KMS-11 (cell line): Measurements from ENCODE around the gene NFYA.
"Not testable (repeated sequence)": the region's sequence is repeated elsewhere in the genome, so short reads cannot be mapped to it uniquely, and the experiment has no call there.

Source experiments
- H2AFZ ChIP-seq: fragments of 200-600 bp; sonication (generic); 2 replicates; pipeline ENCODE4 v1.6.1; 2016; ENCODE audit warnings: antibody characterized with exemption, mixed run types, low read depth
- H3K27ac ChIP-seq: fragments of 200-600 bp; sonication (generic); 2 replicates; pipeline ENCODE4 v1.6.1; 2016; ENCODE audit warnings: mild to moderate bottlenecking, mixed run types
- H3K27me3 ChIP-seq: fragments of 200-600 bp; sonication (generic); 2 replicates; pipeline ENCODE4 v1.6.1; 2017; ENCODE audit warnings: mild to moderate bottlenecking, low read depth, mixed run types, moderate library complexity; ENCODE audit not compliant: insufficient read depth
- H3K36me3 ChIP-seq: fragments of 200-600 bp; sonication (generic); 2 replicates; pipeline ENCODE4 v1.6.1; 2017; ENCODE audit warnings: mild to moderate bottlenecking, mixed run types; ENCODE audit not compliant: insufficient read depth
- H3K4me1 ChIP-seq: fragments of 200-600 bp; sonication (generic); 2 replicates; pipeline ENCODE4 v1.6.1; 2016; ENCODE audit warnings: mild to moderate bottlenecking, low read depth, mixed run types; ENCODE audit not compliant: poor library complexity, severe bottlenecking
- H3K4me2 ChIP-seq: fragments of 200-600 bp; sonication (generic); 2 replicates; pipeline ENCODE4 v1.7.0; 2016; ENCODE audit warnings: mild to moderate bottlenecking, mixed run types
- H3K4me3 ChIP-seq: fragments of 200-600 bp; sonication (generic); IDR thresholded peaks from 2 replicates; pipeline ENCODE4 v1.6.1; 2017; ENCODE audit warnings: low read depth, low read length, mixed read lengths; ENCODE audit not compliant: insufficient read depth
- H3K79me2 ChIP-seq: fragments of 200-600 bp; sonication (generic); 2 replicates; pipeline ENCODE4 v1.6.1; 2016; ENCODE audit warnings: low read depth, mixed run types; ENCODE audit not compliant: insufficient read depth
- H3K9ac ChIP-seq: fragments of 200-600 bp; sonication (generic); 2 replicates; pipeline ENCODE4 v1.6.1; 2016; ENCODE audit warnings: mild to moderate bottlenecking, mixed run types
- H4K20me1 ChIP-seq: fragments of 200-600 bp; sonication (generic); 2 replicates; pipeline ENCODE4 v1.6.1; 2016; ENCODE audit warnings: mild to moderate bottlenecking, mixed run types; ENCODE audit not compliant: insufficient read depth
- CTCF ChIP-seq: fragments of 200-600 bp; sonication (generic); conservative IDR thresholded peaks from 2 replicates; pipeline ENCODE4 v1.6.1; 2017; ENCODE audit warnings: low read depth, mild to moderate bottlenecking, antibody characterized with exemption, low read length, moderate library complexity, mixed read lengths

NFYA gene

DNA sequence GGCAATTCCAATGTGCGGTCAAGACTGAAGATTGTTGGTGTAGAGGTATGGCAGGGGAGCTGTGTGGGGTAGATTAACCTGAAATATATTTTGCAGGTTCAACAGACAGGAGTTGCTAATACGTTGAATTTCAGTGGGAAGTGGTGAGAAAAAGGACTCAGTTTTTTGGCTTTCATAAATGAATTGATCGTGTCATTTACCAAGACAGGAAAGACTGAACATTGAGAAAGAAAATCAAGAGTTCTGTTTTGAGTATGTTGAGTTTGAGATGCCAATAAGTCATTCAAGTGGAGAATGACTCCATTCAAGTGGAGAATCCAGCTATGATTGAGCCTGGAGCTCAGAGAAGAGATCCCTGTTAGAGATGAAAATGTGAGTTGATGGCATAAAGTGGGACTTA, 31.1 kb downstream of the NFYA start:
- Histone ChIP-seq H2AFZ (no peak overlapping the region), H3K27me3 (no peaks in the 10 kb centered on the region), H3K36me3 (no peaks in the 10 kb centered on the region), H3K4me3 (no peak overlapping the region), H3K27ac (no peak overlapping the region), H3K4me2 (no peak overlapping the region), H3K4me1 (no peaks in the 10 kb centered on the region), H4K20me1 (no peaks in the 10 kb centered on the region), H3K9ac (no peak overlapping the region), H3K79me2 (no peaks in the 10 kb centered on the region)
- TF ChIP-seq CTCF = no peak

GRCh38 chr6:41111017-41111416, 38.2 kb downstream of the NFYA start:
- no peaks in the 10 kb centered on the region for H3K36me3 ChIP-seq
- no peak overlapping the region for H2AFZ ChIP-seq
- no peaks in the 10 kb centered on the region for H3K4me1 ChIP-seq
- H3K79me2 ChIP-seq = no peaks in the 10 kb centered on the region
- no peaks in the 10 kb centered on the region for H3K27me3 ChIP-seq
- no peak overlapping the region for H3K4me3 ChIP-seq
- no peak overlapping the region for H3K9ac ChIP-seq
- H4K20me1 ChIP-seq = no peaks in the 10 kb centered on the region
- TF ChIP-seq CTCF = no peak
- H3K4me2 ChIP-seq = no peak overlapping the region
- H3K27ac ChIP-seq = no peak overlapping the region

GRCh38 chr6:41115027-41115426, 42.3 kb downstream of the NFYA start:
- not testable (repeated sequence) for H3K9ac ChIP-seq, H3K36me3 ChIP-seq, H3K4me3 ChIP-seq, H2AFZ ChIP-seq, H3K79me2 ChIP-seq, H4K20me1 ChIP-seq, H3K27me3 ChIP-seq, H3K27ac ChIP-seq, H3K4me2 ChIP-seq, H3K4me1 ChIP-seq

- TF ChIP-seq CTCF = no peak
- Histone ChIP-seq H3K4me1 (no peaks in the 10 kb centered on the region), H2AFZ (no peak overlapping the region), H3K27me3 (no peaks in the 10 kb centered on the region), H3K4me2 (no peak overlapping the region), H4K20me1 (no peaks in the 10 kb centered on the region), H3K9ac (no peak overlapping the region), H3K79me2 (no peaks in the 10 kb centered on the region), H3K4me3 (no peak overlapping the region), H3K36me3 (no peaks in the 10 kb centered on the region), H3K27ac (no peak overlapping the region)
These were observed 46.7 kb downstream of the NFYA start for GRCh38 chr6:41119508-41119907.

DNA sequence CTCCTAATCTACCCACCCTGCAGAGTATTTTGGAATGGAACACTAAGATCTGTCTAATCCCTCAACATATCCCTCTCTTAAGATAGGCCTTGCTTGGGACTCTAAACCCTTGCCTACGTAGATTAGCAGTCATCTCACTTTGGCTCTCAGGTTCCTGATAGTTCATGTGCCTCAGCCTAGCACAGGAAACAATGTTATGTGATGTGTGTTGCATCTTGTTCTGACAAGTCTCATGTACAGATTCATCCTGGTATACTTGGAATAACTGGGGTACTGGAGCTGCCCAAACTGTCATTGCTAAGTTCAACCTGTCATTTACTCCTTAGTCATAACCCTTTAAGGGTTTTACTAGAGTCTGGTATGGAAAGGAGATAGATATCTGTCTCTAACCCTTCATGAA, 47.3 kb downstream of the NFYA start:
- no peaks in the 10 kb centered on the region for H4K20me1 ChIP-seq
- H3K27ac ChIP-seq = no peak overlapping the region
- H3K27me3 ChIP-seq = no peaks in the 10 kb centered on the region
- TF ChIP-seq CTCF = no peak
- H3K4me3 ChIP-seq = no peak overlapping the region
- H3K4me1 ChIP-seq = no peaks in the 10 kb centered on the region
- no peak overlapping the region for H3K9ac ChIP-seq
- H3K4me2 ChIP-seq = no peak overlapping the region
- H3K79me2 ChIP-seq = no peaks in the 10 kb centered on the region
- no peak overlapping the region for H2AFZ ChIP-seq
- H3K36me3 ChIP-seq = no peaks in the 10 kb centered on the region
